Peyer's patch (tissue), 4 donors: Measurements from ENCODE around the gene SPAG4.

Experiments
- CTCF ChIP-seq, 6 experiments: fragments of 450-650 bp in 4 of 6; fragments of 200-600 bp in 2 of 6; sonication (generic) in 1 of 6; IDR thresholded peaks; one replicate each; pipeline ENCODE4 v1.5.1; 2017 to 2019; ENCODE audit warnings: antibody characterized with exemption in 6 of 6, mild to moderate bottlenecking in 3 of 6, moderate library complexity in 1 of 6
- POLR2A ChIP-seq, 2 donors: fragments of 450-650 bp; IDR thresholded peaks; one replicate each; pipeline ENCODE4 v1.5.1; 2017; ENCODE audit warnings: antibody characterized with exemption in 2 of 2, mild to moderate bottlenecking in 2 of 2, moderate library complexity in 2 of 2

GRCh38 chr20:35665949-35666288, 50.3 kb downstream of the SPAG4 start:
- TF ChIP-seq POLR2A (IDR thresholded peaks at IDR 0.05) (no peak), CTCF (IDR thresholded peaks at IDR 0.05) (no peak)
